Measurements from ENCODE around the gene FOXO6.

The FOXO6 gene

DNA sequence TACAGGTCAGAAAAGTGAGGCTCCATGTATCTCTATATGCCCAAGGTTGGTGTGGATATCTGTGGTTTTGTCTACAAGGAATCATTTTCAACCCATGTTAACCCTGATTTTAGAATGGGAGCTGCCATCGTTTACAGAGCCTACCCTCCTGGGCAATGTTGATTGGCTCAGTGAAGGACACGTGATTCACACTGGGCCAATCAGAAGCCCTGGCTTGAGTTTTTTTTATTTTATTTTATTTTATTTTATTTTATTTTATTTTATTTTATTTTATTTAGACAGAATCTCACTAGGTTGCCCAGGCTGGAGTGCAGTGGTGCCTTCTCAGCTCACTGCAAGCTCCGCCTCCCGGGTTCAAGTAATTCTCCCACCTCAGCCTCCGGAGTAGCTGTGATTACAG is 35.8 kb downstream of the FOXO6 start:
- ChIA-PET POLR2A (no interaction called here), CTCF (no interaction called here)
- no peak for TF ChIP-seq TARDBP (IDR thresholded peaks at IDR 0.05)
- TF ChIP-seq CTBP1 (IDR thresholded peaks at IDR 0.05; ENCODE audit: borderline replicate concordance) = no peak
- TF ChIP-seq ARNT (IDR thresholded peaks at IDR 0.05) = no peak
- no peak for TF ChIP-seq NFRKB (IDR thresholded peaks at IDR 0.05)
- TF ChIP-seq FOXA1 (IDR thresholded peaks at IDR 0.05) = no peak
- TF ChIP-seq FOXM1 (IDR thresholded peaks at IDR 0.05; ENCODE audit: borderline replicate concordance) = no peak
- TF ChIP-seq L3MBTL2 (conservative IDR thresholded peaks at IDR 0.05) = no peak
- no peak for TF ChIP-seq FOXK2 (IDR thresholded peaks at IDR 0.05)
- no peak for DNase-seq (ENCODE audit: extremely low spot score)

DNA sequence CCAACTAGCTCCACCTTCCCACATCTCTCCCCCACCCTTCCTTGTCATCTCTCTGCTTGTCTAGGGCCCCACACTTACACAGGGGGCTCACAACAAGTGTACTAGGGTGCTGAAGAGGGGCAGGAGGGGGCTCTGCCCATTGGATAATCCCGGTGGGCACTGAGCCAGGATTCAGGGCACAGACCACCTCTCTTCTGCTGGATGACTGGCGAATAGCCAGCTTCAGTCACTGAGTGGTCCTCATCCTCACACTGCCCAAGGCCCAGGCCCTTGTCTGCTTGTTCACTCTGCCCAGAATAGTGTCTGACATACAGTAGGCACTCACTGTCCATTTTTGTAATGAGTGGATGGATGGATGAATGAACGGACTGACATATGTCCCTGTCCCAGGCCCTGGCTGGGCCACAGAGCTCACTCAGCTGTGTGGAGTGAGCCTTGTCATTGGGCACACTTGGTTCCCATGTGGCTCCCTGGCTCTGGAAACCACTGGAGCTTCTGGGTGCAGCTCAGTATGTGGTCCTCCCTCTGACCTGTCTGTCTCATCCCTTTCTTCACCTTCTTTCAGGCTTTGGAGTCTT is 36.6 kb downstream of the FOXO6 start:
- TF ChIP-seq ELF4 (IDR thresholded peaks at IDR 0.05) (no peak), BHLHE40 (IDR thresholded peaks at IDR 0.05; ENCODE audit: borderline replicate concordance) (no peak), HDGF (IDR thresholded peaks at IDR 0.05; ENCODE audit: borderline replicate concordance) (no peak), SP1 (IDR thresholded peaks at IDR 0.05) (no peak), ARNT (IDR thresholded peaks at IDR 0.05) (no peak), SUZ12 (IDR thresholded peaks at IDR 0.05) (no peak), NFRKB (IDR thresholded peaks at IDR 0.05) (no peak), L3MBTL2 (conservative IDR thresholded peaks at IDR 0.05) (no peak)
- TF ChIP-seq, protein P1, sequence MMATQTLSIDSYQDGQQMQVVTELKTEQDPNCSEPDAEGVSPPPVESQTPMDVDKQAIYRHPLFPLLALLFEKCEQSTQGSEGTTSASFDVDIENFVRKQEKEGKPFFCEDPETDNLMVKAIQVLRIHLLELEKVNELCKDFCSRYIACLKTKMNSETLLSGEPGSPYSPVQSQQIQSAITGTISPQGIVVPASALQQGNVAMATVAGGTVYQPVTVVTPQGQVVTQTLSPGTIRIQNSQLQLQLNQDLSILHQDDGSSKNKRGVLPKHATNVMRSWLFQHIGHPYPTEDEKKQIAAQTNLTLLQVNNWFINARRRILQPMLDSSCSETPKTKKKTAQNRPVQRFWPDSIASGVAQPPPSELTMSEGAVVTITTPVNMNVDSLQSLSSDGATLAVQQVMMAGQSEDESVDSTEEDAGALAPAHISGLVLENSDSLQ (IDR thresholded peaks at IDR 0.05) = no peak
- ChIA-PET POLR2A (interaction anchor here (0.6 to 0.7 kb wide), 2 partner anchors 9 to 13 kb away, joined by 3 read pairs; no protein-coding TSS in a partner anchor), CTCF (no interaction called here)
- no peak for DNase-seq (ENCODE audit: extremely low spot score)

DNA sequence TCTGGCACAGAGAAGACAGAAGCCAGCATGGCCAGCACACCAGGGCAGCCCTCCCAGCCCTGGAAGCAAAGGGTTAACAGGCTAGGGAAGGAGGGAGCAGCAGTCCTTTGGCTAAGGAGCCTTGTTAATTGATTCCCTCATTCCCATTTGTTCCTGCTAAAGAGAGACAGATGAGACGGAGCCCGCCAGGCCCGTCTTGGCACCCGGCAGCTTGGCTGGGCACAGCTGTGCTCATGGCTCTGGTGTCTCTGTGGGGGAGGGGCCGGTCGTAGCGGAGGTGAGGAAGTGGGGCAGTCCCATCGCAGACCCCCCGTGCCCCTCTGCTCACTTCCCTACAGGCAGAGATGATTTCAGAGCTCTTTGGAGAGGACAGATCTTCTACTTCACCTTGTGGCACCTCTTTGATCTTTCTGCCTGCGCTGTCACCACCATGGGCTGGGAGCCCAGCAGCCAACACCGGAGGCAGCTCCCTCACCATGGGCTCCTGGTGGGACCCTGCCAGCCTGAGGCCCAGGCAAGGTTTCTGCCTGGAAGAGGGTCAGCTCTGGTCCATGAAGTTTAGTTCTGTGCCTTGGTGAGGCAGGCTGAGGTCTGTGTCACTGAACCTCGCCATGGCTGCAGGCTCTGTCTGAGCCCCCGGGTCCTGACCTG is 38.0 kb downstream of the FOXO6 start:
- POLR2A ChIA-PET = no interaction called here
- no peak for DNase-seq (ENCODE audit: extremely low spot score)
- CTCF ChIA-PET = no interaction called here
- TF ChIP-seq SUZ12 (IDR thresholded peaks at IDR 0.05) (no peak), BHLHE40 (IDR thresholded peaks at IDR 0.05; ENCODE audit: borderline replicate concordance) (no peak), FOXM1 (IDR thresholded peaks at IDR 0.05; ENCODE audit: borderline replicate concordance) (no peak)

DNA sequence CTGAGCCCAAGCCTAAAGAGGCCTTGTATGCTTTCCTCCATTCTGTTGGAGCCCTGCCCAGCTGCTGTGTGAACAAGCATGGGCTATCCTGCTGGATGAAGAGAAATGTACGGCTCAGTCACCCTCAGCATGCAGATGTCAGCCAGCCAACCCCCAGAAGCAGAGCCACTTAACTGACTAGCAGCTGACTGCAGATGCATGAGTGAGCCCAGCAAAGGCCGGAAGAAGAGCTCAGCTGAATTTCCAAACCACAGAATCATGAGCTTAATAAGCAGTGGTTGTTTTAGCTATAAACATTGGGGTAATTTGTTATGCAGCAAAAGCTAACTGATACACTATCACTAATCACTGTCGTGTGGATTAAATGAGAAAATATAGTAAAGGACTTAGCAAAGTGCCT is 39.0 kb downstream of the FOXO6 start:
- TF ChIP-seq LEF1 (IDR thresholded peaks at IDR 0.05; ENCODE audit: borderline replicate concordance) = no peak
- TF ChIP-seq L3MBTL2 (conservative IDR thresholded peaks at IDR 0.05) = no peak
- TF ChIP-seq FOXA1 (IDR thresholded peaks at IDR 0.05) = no peak
- TF ChIP-seq SP1 (IDR thresholded peaks at IDR 0.05) = no peak
- no peak for TF ChIP-seq NFRKB (IDR thresholded peaks at IDR 0.05)
- TF ChIP-seq, protein P1 (IDR thresholded peaks at IDR 0.05) = no peak
- TF ChIP-seq ARNT (IDR thresholded peaks at IDR 0.05) = no peak
- TF ChIP-seq FOXK2 (IDR thresholded peaks at IDR 0.05) = no peak
- no peak for TF ChIP-seq ZNF384 (IDR thresholded peaks at IDR 0.05)
- TF ChIP-seq ELF4 (IDR thresholded peaks at IDR 0.05) = no peak
- TF ChIP-seq FOXM1 (IDR thresholded peaks at IDR 0.05; ENCODE audit: borderline replicate concordance) = no peak
- no peak for TF ChIP-seq BHLHE40 (IDR thresholded peaks at IDR 0.05; ENCODE audit: borderline replicate concordance)
- TF ChIP-seq CTBP1 (IDR thresholded peaks at IDR 0.05; ENCODE audit: borderline replicate concordance) = no peak
- TF ChIP-seq SUZ12 (IDR thresholded peaks at IDR 0.05) = no peak
- TF ChIP-seq HDGF (IDR thresholded peaks at IDR 0.05; ENCODE audit: borderline replicate concordance) = no peak
- no peak for TF ChIP-seq TARDBP (IDR thresholded peaks at IDR 0.05)
- CTCF ChIA-PET = no interaction called here
- POLR2A ChIA-PET = no interaction called here
- no peak for DNase-seq (ENCODE audit: extremely low spot score)

DNA sequence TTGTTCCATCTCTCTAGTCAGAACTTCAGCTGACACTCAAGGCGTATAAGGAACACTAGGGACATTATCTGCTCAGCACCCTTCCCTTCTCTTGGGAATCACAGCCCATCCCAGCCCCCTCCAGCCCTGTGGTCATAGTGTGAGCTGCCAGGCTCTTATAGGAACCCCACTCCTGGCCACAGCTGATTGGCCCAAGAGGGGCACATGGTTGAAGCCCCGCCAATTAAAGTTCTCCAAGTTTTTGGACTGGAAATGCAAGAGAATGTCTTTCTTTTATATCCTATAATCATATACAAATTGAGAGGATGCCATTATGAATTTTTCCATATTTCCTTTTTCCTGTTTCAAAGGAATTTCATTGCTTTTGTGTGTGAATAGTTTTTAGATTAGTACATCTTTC is 40.7 kb downstream of the FOXO6 start:
- no peak for DNase-seq (ENCODE audit: extremely low spot score)
- TF ChIP-seq HDGF (IDR thresholded peaks at IDR 0.05; ENCODE audit: borderline replicate concordance) (no peak), ZNF384 (IDR thresholded peaks at IDR 0.05) (no peak), SP1 (IDR thresholded peaks at IDR 0.05) (no peak), L3MBTL2 (conservative IDR thresholded peaks at IDR 0.05) (no peak), LEF1 (IDR thresholded peaks at IDR 0.05; ENCODE audit: borderline replicate concordance) (no peak), CTBP1 (IDR thresholded peaks at IDR 0.05; ENCODE audit: borderline replicate concordance) (no peak), ARNT (IDR thresholded peaks at IDR 0.05) (no peak)
- TF ChIP-seq, protein P1 (IDR thresholded peaks at IDR 0.05) = no peak
- POLR2A ChIA-PET = no interaction called here
- CTCF ChIA-PET = no interaction called here

DNA sequence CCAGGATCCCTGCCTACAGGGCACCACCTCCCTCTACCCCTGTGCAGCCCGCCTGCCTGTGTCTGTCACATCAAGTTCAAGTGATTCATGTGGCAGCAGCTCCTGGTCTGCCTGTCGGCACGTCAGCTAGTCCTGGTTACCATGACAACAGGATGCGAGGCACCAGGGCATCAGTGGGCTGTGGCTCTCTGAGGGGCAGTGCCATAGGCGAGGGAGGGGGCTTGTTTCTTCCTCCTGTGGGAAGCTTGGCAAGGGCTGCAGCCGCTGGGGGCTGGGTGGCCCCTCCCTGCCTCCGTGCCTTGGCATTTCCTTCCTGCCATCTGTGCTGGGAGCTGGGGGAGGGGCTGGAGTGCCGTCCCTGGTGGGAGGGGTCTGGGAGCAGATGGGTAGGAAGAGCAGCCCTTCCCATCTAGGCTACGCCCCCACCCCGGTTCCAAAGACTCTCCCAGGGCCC is 43.1 kb downstream of the FOXO6 start:
- TF ChIP-seq TARDBP (IDR thresholded peaks at IDR 0.05) (no peak), ZNF384 (IDR thresholded peaks at IDR 0.05) (no peak), CTBP1 (IDR thresholded peaks at IDR 0.05; ENCODE audit: borderline replicate concordance) (no peak), SP1 (IDR thresholded peaks at IDR 0.05) (no peak), ARNT (IDR thresholded peaks at IDR 0.05) (no peak), SUZ12 (IDR thresholded peaks at IDR 0.05) (no peak), FOXA1 (IDR thresholded peaks at IDR 0.05) (no peak), ELF4 (IDR thresholded peaks at IDR 0.05) (no peak), HDGF (IDR thresholded peaks at IDR 0.05; ENCODE audit: borderline replicate concordance) (no peak), BHLHE40 (IDR thresholded peaks at IDR 0.05; ENCODE audit: borderline replicate concordance) (no peak), NFRKB (IDR thresholded peaks at IDR 0.05) (no peak), L3MBTL2 (conservative IDR thresholded peaks at IDR 0.05) (no peak), FOXK2 (IDR thresholded peaks at IDR 0.05) (no peak), LEF1 (IDR thresholded peaks at IDR 0.05; ENCODE audit: borderline replicate concordance) (no peak), FOXM1 (IDR thresholded peaks at IDR 0.05; ENCODE audit: borderline replicate concordance) (no peak)
- TF ChIP-seq, protein P1 (IDR thresholded peaks at IDR 0.05) = no peak
- POLR2A ChIA-PET = no interaction called here
- CTCF ChIA-PET = interaction anchor here (0.6 kb wide), 1 partner anchor 33 kb away, joined by 3 read pairs; no protein-coding TSS in a partner anchor
- no peak for DNase-seq (ENCODE audit: extremely low spot score)

Data from HEK293T (cell line).